ENCODE results near the gene HOXB8. TPM values are rescaled to one million over a fixed set of nuclear protein-coding genes. Genes with fewer than 3 reads are reported as not detected.

HOXB8 gene
- total and polyA plus RNA-seq, 2 experiments from 2014 or later = 0.31 to 0.57 TPM

DNA sequence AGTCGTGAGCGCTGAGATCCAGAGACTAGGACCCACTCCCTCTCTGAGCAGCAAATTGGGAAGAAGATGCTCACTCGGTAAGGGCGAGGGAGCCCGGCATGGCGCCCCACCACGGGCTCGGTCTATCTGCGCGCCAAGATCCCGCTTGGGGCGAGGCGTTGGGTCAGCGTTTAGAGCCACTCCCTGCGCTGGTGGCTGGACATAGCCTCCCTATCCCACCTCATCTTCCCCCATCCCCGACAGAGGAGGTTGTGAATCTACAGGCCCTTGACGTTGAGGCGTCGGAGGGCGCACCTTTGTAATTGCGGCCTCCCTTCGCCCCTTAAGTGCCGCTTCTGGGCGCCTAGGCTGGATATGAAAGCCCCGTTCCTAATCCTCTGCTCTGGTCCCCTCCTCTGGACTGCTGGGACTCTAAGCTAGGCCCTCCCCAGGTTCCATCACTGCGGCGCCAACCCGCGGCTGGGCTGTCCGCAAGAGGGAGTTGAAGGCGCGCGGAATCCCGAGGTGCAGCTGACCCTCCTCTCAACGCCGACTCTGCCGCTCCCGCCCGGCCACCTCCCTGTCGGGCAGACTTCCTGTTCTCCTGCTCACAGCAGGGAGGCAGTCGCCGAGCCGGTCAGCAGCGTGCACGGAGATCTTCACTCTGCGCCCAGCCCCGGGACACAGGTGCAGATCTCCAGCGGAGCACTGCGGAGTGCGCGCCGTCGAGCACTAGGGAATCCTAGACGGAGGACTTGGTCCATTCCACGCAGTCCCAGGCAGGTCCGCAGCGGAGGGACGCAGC lies 27.2 kb upstream of the HOXB8 start:
- Histone ChIP-seq H3K9me2 (replicated peaks; ENCODE audit: insufficient read depth) (no peaks in the 10 kb centered on the region), H3K4me2 (peak overlapping the region; percentile 25), H3K36me3 (replicated peaks; ENCODE audit: insufficient read depth, low read depth) (no peaks in the 10 kb centered on the region), H3K27ac (no peak overlapping the region), H3K79me2 (no peaks in the 10 kb centered on the region), H3K27me3 (peaks cover 99% of the 10 kb centered on the region), H2AFZ (no peak overlapping the region), H4K20me1 (ENCODE audit: insufficient read depth, poor library complexity, severe bottlenecking) (no peaks in the 10 kb centered on the region), H3K9me3 (ENCODE audit: low read depth) (no peaks in the 10 kb centered on the region), H3K4me1 (ENCODE audit: insufficient read depth) (no peaks in the 10 kb centered on the region), H3K4me3 (no peak overlapping the region)
- no peak for DNase-seq (ENCODE audit: low spot score)
- 6% methylated on average over 57 of the region's 58 CpGs for WGBS (ENCODE audit: low lambda C conversion rate, missing lambda C conversion rate)
- peak; percentile 77 for TF ChIP-seq EZH2 (IDR thresholded peaks at IDR 0.05; ENCODE audit: borderline replicate concordance)
- TF ChIP-seq EZH2phosphoT487 (IDR thresholded peaks at IDR 0.05; ENCODE audit: low read depth, severe bottlenecking, unreplicated experiment) = no peak

GRCh38 chr17:48641541-48642058 lies 26.5 kb upstream of the HOXB8 start:
- TF ChIP-seq CTCF (IDR thresholded peaks at IDR 0.05; ENCODE audit: poor library complexity) (no peak), EZH2 (IDR thresholded peaks at IDR 0.05; ENCODE audit: borderline replicate concordance) (no peak), EZH2phosphoT487 (IDR thresholded peaks at IDR 0.05; ENCODE audit: low read depth, severe bottlenecking, unreplicated experiment) (no peak)
- no peak overlapping the region for H2AFZ ChIP-seq
- H3K36me3 ChIP-seq (replicated peaks; ENCODE audit: insufficient read depth, low read depth) = no peaks in the 10 kb centered on the region
- no peak for DNase-seq (ENCODE audit: low spot score)
- H3K27ac ChIP-seq = no peak overlapping the region
- no peaks in the 10 kb centered on the region for H4K20me1 ChIP-seq (ENCODE audit: insufficient read depth, poor library complexity, severe bottlenecking)
- H3K79me2 ChIP-seq = no peaks in the 10 kb centered on the region
- no peaks in the 10 kb centered on the region for H3K9me3 ChIP-seq (ENCODE audit: low read depth)
- H3K27me3 ChIP-seq = peaks cover 100% of the 10 kb centered on the region
- H3K4me2 ChIP-seq = no peak overlapping the region
- no peaks in the 10 kb centered on the region for H3K4me1 ChIP-seq (ENCODE audit: insufficient read depth)
- no peak overlapping the region for H3K4me3 ChIP-seq
- H3K9me2 ChIP-seq (replicated peaks; ENCODE audit: insufficient read depth) = no peaks in the 10 kb centered on the region
- WGBS (ENCODE audit: low lambda C conversion rate, missing lambda C conversion rate) = 9% methylated on average over 29 of the region's 29 CpGs

DNA sequence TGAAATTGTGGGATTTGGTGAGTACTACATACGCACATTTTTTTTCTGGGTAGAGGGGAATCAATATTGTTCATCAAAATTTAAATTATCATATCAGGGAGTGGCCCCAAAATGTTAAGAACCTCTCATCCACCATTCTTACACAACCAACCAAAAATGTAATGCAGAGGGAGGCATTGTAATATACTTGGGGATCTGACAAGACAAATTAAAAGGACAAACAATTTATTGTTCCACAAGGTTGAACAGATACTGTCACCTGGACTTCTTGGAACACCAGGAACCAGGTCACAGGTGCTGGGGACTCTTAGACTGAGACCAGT lies 25.7 kb upstream of the HOXB8 start:
- Histone ChIP-seq H3K4me2 (no peak overlapping the region), H2AFZ (no peak overlapping the region), H4K20me1 (ENCODE audit: insufficient read depth, poor library complexity, severe bottlenecking) (no peaks in the 10 kb centered on the region), H3K9me2 (replicated peaks; ENCODE audit: insufficient read depth) (no peaks in the 10 kb centered on the region), H3K27ac (no peak overlapping the region), H3K27me3 (peaks cover 98% of the 10 kb centered on the region), H3K4me3 (no peak overlapping the region), H3K36me3 (replicated peaks; ENCODE audit: insufficient read depth, low read depth) (no peaks in the 10 kb centered on the region), H3K9me3 (ENCODE audit: low read depth) (no peaks in the 10 kb centered on the region), H3K79me2 (no peaks in the 10 kb centered on the region), H3K4me1 (ENCODE audit: insufficient read depth) (no peaks in the 10 kb centered on the region)
- 63% methylated on average over 1 of the region's 1 CpG for WGBS (ENCODE audit: low lambda C conversion rate, missing lambda C conversion rate)
- DNase-seq (ENCODE audit: low spot score) = no peak
- TF ChIP-seq EZH2 (IDR thresholded peaks at IDR 0.05; ENCODE audit: borderline replicate concordance) = no peak
- TF ChIP-seq EZH2phosphoT487 (IDR thresholded peaks at IDR 0.05; ENCODE audit: low read depth, severe bottlenecking, unreplicated experiment) = no peak
- TF ChIP-seq CTCF (IDR thresholded peaks at IDR 0.05; ENCODE audit: poor library complexity) = no peak

Data from hepatocyte (in vitro differentiated cells).